ENCODE measurements around the gene GSDME. TPM values are rescaled to one million over a fixed set of nuclear protein-coding genes. Genes with fewer than 3 reads are reported as not detected.

GSDME gene
- total RNA-seq, 1 experiment from 2014 or later, result 7.6 TPM

- Histone ChIP-seq H3K4me2 (ENCODE audit: low read length) (no peak overlapping the region), H4K20me1 (ENCODE audit: insufficient read depth) (no peaks in the 10 kb centered on the region), H3K4me3 (replicated peaks in 1 of 2; ENCODE audit: low read depth in 1 of 2, low read length in 2 of 2) (no peak overlapping the region), H3K36me3 (ENCODE audit: control insufficient read depth in 1 of 2, insufficient read depth in 2 of 2, low read length in 2 of 2) (no peaks in the 10 kb centered on the region), H3K79me2 (ENCODE audit: insufficient read depth, low read length) (no peaks in the 10 kb centered on the region), H2AFZ (ENCODE audit: low read depth, low read length, poor library complexity, severe bottlenecking) (no peak overlapping the region), H3K4me1 (ENCODE audit: control insufficient read depth in 1 of 2, insufficient read depth in 2 of 2, low read length in 2 of 2) (peaks cover 0 to 16% of the 10 kb centered on the region in 2 experiments; a peak in 2 of 4 replicates), H3K27ac (ENCODE audit: low read depth, low read length) (no peak overlapping the region), H3K9me2 (ENCODE audit: insufficient read depth) (no peaks in the 10 kb centered on the region), H3K27me3 (ENCODE audit: insufficient read depth, low read length) (no peaks in the 10 kb centered on the region), H3K9me3 (ENCODE audit: control insufficient read depth in 1 of 2, insufficient read depth in 1 of 2, low read depth in 1 of 2, low read length in 2 of 2) (no peaks in the 10 kb centered on the region), H3K9ac (ENCODE audit: low read length) (no peak overlapping the region)
- no TSS peak for BruUV-seq (replicated peaks)
- TF ChIP-seq ZNF274 (IDR thresholded peaks at IDR 0.05; ENCODE audit: low read depth, low read length) (no peak), ELF1 (IDR thresholded peaks at IDR 0.05; ENCODE audit: borderline replicate concordance, low read depth) (no peak), POLR2AphosphoS5 (IDR thresholded peaks at IDR 0.05; ENCODE audit: low read depth, low read length) (no peak), REST (IDR thresholded peaks at IDR 0.05; ENCODE audit: low read depth) (no peak), SRF (IDR thresholded peaks at IDR 0.05; ENCODE audit: low read depth) (no peak), EGR1 (IDR thresholded peaks at IDR 0.05; ENCODE audit: low read depth) (no peak), SIN3A (IDR thresholded peaks at IDR 0.05; ENCODE audit: low read depth) (no peak), EZH2 (IDR thresholded peaks at IDR 0.05) (no peak), POLR2A (IDR thresholded peaks at IDR 0.05; ENCODE audit: borderline replicate concordance, extremely low read depth, insufficient read depth, insufficient read length) (no peak), TCF7L2 (IDR thresholded peaks at IDR 0.05; ENCODE audit: borderline replicate concordance, extremely low read depth, insufficient read depth, insufficient read length) (no peak), ZFX (IDR thresholded peaks at IDR 0.05) (no peak), JUND (IDR thresholded peaks at IDR 0.05) (no peak), YY1 (IDR thresholded peaks at IDR 0.05; ENCODE audit: extremely low read depth, insufficient replicate concordance, low read depth, low read length) (no peak), CBX3 (IDR thresholded peaks at IDR 0.05; ENCODE audit: low read depth) (no peak), CTCF (IDR thresholded peaks at IDR 0.05 in 2 of 3, conservative IDR thresholded peaks at IDR 0.05 in 1 of 3; ENCODE audit: borderline replicate concordance in 1 of 3, insufficient read depth in 1 of 3, low read depth in 2 of 3, low read length in 2 of 3) (no peak), FOSL1 (IDR thresholded peaks at IDR 0.05; ENCODE audit: low read depth) (no peak), CEBPB (IDR thresholded peaks at IDR 0.05; ENCODE audit: low read depth) (no peak)
- TF ChIP-seq, protein P1, sequence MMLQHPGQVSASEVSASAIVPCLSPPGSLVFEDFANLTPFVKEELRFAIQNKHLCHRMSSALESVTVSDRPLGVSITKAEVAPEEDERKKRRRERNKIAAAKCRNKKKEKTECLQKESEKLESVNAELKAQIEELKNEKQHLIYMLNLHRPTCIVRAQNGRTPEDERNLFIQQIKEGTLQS (IDR thresholded peaks at IDR 0.05), result no peak
- TF ChIP-seq, protein P2, sequence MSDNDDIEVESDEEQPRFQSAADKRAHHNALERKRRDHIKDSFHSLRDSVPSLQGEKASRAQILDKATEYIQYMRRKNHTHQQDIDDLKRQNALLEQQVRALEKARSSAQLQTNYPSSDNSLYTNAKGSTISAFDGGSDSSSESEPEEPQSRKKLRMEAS (IDR thresholded peaks at IDR 0.05), result no peak
- CTCF ChIA-PET, result no interaction called here
- DNase-seq (ENCODE audit: low read depth, low spot score) (no peak), ATAC-seq (no peak)
- POLR2A ChIA-PET, result interaction anchor here (0.8 kb wide), 1 partner anchor 364 kb away, joined by 3 read pairs; no protein-coding TSS in a partner anchor
- RAD21 ChIA-PET (ENCODE audit: low non-redundant PET in 1 of 2, low total read pairs in 2 of 2, uncharacterized antibody in 2 of 2, unreplicated experiment in 2 of 2), result no interaction called here
- intact Hi-C loops (cut with micrococcal nuclease), result no loop called here
Measured at GRCh38 chr7:24760968-24761367, 3.7 kb upstream of the GSDME start.
